HG03103 (cell line): ENCODE measurements around the gene ADNP2.
A peak's percentile ranks its signal among the peaks of the same experiment; 100 is the strongest.

Experiments
- ATAC-seq: cut with Tn5 transposase; IDR thresholded peaks from one replicate; pipeline ENCODE4 v1.9.1; 2021; ENCODE audit warnings: low read depth; ENCODE audit not compliant: unreplicated experiment

ADNP2 gene, protein sequence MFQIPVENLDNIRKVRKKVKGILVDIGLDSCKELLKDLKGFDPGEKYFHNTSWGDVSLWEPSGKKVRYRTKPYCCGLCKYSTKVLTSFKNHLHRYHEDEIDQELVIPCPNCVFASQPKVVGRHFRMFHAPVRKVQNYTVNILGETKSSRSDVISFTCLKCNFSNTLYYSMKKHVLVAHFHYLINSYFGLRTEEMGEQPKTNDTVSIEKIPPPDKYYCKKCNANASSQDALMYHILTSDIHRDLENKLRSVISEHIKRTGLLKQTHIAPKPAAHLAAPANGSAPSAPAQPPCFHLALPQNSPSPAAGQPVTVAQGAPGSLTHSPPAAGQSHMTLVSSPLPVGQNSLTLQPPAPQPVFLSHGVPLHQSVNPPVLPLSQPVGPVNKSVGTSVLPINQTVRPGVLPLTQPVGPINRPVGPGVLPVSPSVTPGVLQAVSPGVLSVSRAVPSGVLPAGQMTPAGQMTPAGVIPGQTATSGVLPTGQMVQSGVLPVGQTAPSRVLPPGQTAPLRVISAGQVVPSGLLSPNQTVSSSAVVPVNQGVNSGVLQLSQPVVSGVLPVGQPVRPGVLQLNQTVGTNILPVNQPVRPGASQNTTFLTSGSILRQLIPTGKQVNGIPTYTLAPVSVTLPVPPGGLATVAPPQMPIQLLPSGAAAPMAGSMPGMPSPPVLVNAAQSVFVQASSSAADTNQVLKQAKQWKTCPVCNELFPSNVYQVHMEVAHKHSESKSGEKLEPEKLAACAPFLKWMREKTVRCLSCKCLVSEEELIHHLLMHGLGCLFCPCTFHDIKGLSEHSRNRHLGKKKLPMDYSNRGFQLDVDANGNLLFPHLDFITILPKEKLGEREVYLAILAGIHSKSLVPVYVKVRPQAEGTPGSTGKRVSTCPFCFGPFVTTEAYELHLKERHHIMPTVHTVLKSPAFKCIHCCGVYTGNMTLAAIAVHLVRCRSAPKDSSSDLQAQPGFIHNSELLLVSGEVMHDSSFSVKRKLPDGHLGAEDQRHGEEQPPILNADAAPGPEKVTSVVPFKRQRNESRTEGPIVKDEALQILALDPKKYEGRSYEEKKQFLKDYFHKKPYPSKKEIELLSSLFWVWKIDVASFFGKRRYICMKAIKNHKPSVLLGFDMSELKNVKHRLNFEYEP

DNA sequence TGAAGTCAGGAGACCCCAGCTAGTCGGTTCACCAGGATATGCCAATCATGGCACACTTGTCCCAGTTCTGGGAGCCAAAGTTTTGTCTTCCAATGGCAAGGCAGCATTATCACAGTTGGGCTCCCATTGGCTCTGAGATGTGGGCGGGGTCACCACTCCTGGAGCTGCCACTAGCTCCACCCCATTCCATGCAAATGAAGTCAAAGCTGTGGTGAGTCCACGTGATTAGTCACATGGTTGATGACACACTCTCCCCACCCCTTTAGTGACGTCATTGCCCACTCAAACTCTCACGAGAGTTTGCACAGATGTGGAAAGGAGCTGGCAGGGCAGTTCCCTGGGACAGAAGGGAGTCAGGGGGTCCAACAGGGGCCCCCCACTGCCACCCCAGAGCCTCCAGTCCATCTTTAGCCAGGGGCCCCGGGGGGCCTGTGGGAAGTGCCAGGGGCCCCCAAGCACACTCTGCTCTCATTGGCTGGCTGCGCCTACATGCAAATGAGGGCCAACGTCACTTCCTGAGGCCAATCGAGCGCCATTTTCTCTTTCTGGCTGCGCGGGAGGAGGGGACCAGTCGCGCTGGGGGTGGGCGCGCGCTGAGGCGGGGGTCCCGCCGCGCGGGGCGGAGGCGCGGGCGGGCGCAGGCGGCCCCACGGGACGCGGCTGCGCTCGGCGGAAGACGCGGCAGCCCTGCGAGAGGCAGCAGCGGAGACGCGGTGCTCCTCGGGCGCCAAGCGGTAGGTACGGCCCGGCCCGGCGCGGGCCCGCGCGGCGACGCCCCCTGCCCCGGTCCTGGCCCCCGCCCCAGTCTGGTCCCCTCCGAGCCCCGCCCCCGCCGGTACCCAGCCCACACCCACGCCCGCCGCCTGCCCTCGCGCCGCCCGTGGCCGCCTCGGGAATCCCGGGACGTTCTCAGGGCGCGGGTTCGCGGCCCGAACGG lies at the start of gene ADNP2:
ADNP2 (plus strand) TSS at position 524 of the 937 bp plus-strand sequence. CDS start 8,281 bp downstream, outside the sequence.
- peak; percentile 56 for ATAC-seq

DNA sequence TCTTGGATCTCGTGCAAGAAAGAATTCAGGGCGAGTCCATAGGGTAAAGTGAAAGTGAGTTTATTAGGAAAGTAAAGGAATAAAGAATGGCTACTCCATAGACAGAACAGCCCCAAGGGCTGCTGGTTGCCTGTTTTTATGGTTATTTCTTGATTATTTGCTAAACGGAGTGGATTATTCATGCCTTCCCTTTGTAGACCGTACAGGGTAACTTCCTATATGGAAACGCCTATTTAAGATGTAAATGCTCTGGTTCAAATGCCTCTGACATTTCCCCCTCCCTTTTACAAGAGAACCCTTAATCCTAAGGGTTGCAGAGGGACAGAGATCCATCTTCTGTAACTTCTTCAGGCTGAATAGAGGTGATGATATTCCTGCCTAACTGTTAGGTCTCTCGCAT lies 49.1 kb upstream of the ADNP2 start:
- ATAC-seq = no peak

DNA sequence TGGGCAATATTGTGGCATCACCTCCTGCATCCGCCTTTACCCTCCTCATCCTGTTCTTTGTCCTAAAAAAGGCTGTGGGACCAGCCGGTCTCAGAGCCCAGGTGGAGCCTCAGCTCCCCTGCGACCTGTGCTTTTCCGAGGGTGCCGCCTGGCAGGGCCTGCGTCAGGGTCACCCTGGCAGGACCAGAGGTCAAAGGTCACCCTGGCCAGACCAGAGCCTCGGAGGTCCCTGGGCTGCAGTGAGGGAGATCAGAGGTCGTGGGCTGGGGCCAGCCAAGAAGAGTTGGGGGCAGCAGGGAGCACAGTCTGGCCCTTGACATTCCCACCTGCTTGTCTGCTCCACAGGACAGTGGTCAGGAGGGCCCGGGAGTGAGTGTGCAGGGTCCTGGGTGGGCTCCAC lies 43.4 kb upstream of the ADNP2 start:
- ATAC-seq = no peak

DNA sequence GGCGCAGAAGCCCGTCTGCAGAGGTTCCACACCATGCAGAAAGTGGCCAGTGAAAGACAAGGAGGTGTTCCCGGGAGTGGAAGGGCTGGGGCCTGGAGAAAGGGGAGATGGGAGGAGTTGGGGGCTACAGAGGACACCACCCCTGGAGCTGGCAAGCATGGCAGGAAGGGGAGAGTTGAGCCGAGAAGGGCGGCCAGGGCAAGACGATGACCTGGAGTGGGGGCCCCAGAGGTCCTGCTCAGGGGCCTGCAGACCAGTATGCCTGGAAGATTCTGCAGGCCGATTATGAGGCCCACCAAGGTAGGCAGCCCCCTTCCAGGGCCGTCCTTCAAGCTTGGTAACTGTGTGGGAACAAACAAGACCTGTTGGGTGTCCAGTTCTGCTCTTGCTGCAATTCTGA lies 41.7 kb upstream of the ADNP2 start:
- ATAC-seq = no peak

DNA sequence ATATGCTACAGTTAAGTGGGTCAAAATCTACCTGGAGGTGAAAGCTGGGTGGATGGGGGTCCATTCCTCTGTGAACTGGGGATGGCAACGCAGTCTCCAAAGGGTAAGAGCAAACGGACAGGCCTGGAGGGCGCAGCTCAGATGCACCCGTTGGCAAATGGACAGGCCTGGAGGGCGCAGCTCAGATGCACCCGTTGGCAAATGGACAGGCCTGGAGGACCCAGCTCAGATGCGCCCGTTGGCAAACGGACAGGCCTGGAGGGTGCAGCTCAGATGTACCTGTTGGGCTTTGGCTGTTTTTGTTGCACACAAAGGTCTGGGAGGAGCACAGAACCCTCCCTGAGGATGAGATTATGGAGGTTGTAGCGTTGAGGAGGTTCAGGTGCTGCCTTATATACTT lies 41.2 kb upstream of the ADNP2 start:
- ATAC-seq = no peak

DNA sequence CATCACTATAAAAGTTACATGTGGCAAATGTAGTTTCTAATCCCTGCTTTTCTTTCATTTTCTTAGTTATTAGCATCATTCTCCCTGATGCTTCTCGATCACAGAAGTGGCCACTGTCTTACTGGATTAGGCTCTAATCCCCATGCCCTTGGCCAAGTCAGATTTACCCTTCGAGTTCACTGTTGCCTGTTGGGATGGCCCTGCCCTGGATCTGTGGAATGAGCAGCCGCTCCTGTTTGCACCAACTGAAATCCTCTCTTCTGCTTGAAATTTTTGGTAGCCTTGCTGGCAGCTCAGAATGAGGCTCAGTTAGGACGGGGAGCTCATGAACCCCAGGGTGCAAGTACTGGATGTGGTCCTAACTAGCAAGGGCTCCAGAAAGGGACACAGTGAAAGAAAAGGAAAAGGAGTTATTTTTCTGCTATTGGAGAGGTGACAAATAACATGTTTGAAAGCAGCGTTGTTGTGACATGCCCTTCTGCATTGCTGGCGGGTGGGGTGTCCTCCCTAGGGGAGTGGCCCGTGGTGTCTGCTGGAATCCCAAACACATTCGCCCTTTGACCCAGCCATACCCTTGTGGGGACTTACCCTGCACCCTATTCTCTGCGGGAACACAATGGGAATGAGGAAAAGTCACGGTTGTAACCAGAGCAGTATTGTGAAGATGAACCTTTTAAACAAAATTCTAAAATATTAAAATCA lies 40.3 kb upstream of the ADNP2 start:
- no peak for ATAC-seq

DNA sequence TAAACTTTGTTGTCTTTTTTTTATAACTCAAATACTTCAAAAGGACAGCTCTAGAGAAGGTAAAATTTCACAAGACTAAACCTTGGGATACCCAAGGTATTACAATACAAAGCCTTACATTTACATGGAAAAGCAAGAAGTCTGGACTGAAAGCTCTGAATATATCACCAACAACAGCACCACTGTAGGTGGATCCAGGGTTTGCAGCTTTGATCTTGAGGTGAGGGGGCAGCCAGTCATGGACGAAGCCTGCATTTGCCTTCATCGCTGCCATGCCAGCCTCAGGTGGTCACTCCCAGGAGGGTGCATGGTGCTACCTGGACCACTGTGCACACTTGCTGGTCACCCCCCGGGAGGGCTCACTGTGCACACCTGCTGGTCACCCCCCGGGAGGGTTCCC lies 38.2 kb upstream of the ADNP2 start:
- no peak for ATAC-seq

DNA sequence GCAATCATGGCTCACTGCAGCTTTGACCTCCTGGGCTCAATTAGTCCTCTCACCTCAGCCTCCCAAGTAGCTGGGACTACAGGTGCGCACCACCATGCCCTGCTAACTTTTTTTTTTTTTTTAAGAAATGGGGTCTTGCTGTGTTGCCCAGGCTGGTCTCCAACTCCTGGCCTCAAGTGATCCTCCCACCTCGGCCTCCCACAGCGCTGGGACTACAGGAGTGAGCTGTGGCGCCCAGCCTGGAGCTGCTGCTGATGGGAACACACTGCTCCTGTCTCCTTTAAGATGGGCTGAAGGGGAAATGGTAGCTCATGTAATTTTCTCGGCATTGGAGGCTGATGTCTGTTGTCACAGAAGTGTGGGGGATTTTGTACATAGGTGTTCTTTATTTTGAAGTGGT lies 34.9 kb upstream of the ADNP2 start:
- ATAC-seq = no peak

DNA sequence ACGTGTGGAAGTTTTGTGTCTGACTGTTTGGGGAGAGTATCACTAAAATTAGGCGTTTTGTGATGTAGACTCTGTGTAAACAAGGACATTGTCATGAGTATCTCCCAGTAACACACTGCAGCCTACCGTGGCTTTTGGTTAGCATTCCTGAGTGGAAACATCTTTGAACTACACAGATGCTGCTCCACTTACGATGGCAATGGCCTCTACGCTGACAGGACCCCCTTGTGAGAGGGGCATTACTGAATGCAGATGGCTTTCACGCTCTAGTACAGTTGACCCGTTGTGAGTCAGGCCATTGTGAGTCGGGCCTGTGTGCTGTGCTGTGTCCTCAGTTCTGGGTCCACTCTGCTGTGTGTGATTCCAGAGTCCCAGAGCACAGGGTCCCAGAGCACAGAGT lies 34.4 kb upstream of the ADNP2 start:
- no peak for ATAC-seq

DNA sequence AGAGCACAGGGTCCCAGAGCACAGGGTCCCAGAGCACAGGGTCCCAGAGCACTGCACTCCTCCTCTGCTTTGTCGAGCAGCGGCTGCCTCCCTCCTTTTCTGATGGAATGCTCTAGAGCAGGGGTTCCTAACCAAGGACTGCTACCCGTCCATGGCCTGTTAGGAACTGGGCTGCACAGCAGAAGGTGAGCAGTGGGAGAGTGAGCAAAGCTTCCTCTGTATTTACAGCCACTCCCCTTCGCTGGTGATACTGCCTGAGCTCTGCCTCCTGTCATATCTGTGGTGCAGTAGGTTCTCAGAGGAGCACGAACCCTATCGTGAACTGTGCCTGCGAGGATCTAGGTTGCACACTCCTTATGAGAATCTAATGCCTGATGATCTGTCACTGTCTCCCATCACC lies 33.1 kb upstream of the ADNP2 start:
- ATAC-seq = no peak

DNA sequence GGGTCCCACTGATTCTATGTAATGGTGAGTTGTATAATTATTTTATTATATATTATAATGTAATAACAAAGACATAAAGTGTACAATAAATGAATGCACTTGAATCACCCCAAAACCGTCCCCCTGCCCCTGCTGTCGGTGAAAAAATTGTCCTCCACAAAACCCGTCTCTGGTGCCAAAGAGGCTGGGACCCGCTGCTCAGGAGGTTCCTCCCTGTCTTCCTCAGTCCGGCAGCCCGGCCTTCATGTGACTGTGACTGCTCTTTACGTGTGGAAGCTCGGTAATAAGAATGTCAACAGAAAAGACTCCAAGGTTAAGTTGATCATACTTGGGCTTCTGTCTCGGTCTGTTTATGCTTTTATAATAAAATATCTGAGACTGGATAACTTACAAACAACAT lies 32.7 kb upstream of the ADNP2 start:
- no peak for ATAC-seq

DNA sequence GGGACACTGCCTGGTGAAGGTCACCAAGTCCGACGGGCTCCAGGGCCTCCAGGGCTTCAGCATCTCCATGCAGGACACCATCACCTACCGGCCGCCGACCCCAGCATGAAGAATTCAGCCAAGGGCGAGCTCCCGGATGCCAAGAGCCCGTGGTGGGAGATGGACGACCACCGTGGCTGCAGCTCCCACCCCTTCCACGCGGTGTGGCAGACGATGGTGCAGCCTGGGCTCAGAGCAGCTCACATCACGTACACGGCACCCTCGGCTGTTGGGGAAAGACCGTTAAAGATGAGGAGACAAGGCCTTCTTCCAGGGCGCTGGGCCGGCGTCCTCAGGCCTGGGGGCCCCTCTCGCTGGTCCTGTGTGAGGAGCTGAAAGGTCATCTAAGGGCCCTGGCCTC lies 31.2 kb upstream of the ADNP2 start:
- ATAC-seq = no peak

DNA sequence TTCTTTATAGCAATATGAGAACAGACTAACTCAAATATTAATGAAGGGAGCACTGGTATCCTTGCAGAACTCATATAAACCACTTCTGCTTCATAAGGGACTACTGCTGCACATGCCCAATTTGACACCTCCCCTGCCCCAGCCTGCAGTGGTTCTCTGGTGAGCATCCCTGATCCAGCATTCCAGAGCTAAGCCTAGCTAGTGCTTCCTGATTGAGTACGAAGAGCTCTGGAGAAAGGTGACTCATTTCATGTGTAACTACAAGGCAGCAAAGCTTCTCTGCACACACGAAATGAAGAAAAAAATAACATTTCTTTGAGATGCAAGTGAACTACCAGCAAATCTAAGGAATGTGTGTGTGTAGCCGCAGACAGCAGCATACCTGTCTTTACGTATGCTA lies 22.8 kb upstream of the ADNP2 start:
- ATAC-seq = no peak

DNA sequence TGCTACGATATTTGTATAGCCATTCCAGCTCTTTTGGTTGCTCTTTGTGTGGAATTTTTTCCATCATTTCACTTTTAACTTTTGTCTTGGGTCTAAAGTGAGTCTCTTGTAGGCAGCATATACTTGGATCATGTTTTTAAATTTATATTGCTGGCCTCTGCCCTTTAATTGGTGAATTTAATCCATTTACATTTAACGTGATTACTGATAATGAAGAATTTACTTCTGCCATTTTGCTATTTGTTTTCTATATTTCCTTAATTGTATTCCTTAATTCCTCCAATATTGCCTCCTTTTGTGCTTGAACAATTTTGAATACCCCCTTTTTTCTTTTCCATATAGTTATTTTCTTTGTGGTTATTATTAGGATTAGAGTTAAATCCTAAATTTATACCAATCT lies 21.0 kb upstream of the ADNP2 start:
- ATAC-seq = no peak

DNA sequence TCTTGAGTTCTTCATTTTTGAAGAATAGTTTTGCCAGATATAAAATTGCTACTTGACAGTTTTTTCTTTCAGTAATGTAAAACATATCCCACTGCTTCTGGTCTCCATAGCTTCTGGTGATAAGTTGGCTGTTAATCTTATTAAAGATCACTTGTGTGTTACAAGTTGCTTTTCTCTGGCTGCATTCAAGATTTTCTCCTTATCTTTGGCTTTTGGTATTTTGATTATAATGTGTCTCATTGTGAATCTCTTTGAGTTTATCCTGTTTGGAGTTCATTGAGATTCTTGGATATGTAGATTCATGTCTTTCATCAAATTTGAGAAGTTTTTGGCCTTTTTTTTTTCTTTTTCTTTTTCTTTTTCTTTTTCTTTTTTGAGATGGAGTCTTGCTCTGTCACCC lies 20.2 kb upstream of the ADNP2 start:
- ATAC-seq = no peak

DNA sequence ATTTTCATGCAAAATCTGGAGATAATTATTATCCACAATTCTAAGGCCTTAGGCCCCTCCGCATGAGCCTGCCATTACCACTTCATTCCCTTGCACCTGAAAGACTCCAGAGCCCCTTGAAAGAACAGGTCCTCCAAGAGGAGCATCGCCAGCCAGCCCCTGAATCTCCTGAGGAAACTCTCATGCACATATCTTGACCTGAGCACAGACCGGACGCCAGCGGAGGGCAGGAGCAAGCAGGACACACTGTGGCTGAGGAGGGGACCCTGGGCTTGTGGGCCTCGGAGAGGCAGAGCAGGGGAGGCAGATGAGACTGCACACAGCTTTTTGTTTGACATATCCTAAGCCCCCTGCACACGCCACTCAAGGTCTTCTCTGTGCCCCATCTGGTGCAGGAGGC lies 13.6 kb upstream of the ADNP2 start:
- ATAC-seq = no peak

DNA sequence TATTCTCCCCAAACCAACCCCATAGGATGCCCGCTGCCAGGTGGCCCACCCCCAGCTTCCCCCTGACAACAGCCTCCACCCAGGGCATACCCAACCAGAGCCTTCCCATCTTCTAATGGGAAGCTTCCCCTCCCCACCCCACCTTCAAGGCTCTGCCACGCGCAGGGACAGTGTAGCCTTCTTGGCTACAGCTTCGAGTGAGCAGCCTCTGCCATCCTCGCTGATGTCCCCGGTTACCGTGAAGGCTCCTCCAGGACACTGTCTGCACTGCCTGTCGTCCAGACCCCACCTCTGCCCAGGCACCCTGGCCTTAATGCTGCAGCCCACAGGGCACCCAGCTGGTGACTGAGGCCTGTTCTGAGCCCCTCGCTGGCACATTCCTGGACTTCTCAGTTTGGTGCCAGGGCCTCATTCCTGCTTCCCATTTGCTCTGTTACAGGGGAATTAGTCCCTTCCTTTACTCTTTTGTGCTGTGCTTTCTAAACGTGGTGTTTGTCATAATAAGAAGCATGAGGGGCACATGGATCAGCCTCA lies 13.0 kb upstream of the ADNP2 start:
- ATAC-seq = no peak

DNA sequence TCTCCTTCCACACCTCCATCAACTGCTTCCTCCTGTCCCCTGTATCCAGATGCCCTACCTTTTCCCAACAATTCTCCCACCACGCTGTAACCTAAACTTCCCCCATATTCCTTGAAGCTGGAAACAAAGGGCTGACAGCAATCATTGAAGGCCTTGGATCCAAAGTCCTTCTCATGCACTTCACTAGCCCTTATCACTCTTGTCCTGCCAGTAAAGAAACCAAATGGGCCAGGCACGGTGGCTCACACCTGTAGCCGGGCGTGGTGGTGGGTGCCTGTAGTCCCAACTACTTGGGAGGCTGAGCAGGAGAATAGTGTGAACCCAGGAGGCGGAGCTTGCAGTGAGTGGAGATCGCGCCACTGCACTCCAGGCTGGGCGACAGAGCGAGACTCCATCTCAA lies 11.9 kb upstream of the ADNP2 start:
- ATAC-seq = no peak

DNA sequence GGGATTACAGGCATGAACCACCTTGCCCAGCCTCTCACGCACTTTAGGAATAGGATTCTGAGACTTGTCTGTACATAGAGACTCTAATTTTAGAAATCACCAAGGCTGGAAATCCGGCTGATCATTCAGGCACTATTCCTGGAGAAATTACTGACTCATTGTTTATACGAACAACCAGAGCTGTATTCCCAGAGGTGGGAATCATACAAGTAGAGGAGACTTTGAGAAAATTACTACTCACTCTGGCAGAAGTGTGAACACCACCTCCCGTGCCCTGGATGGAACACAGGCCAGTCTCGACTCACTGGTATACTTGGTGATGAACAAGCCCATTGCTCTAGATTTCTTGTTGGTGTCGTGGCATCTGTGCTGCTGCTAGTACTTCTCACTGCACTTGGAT lies 5.8 kb upstream of the ADNP2 start:
- no peak for ATAC-seq
